Spleen (tissue), 11 donors: ENCODE data around the gene ACACA. TPM values are rescaled to one million over a fixed set of nuclear protein-coding genes. Genes with fewer than 3 reads are reported as not detected.

Source experiments
- DNase-seq: peaks from one replicate; pipeline ENCODE4 v3.0.0-alpha.2; 2020
- H3K27ac ChIP-seq, 8 donors: fragments of 200-600 bp; sonication (generic) in 7 of 8; 1 replicate in 4 of 8; 2 replicates in 4 of 8; pipeline versions ENCODE4 v1.5.0 to v1.8.0; 2016 to 2021; ENCODE audit warnings: inconsistent platforms in 4 of 8, mild to moderate bottlenecking in 4 of 8, moderate library complexity in 1 of 8
- H3K27me3 ChIP-seq, 7 donors: fragments of 200-600 bp; sonication (generic) in 6 of 7; replicated peaks in 1 of 7; 1 replicate in 4 of 7; 2 replicates in 3 of 7; pipeline versions ENCODE4 v1.5.0 to v1.8.0; 2016 to 2021; ENCODE audit warnings: inconsistent platforms in 3 of 7, mild to moderate bottlenecking in 1 of 7
- H3K36me3 ChIP-seq, 6 donors: fragments of 200-600 bp; sonication (generic) in 5 of 6; 1 replicate in 4 of 6; 2 replicates in 2 of 6; pipeline versions ENCODE4 v1.5.0 to v1.8.0; 2016 to 2021; ENCODE audit warnings: inconsistent platforms in 2 of 6
- H3K4me1 ChIP-seq, 6 donors: fragments of 200-600 bp; sonication (generic) in 5 of 6; 1 replicate in 3 of 6; 2 replicates in 3 of 6; pipeline versions ENCODE4 v1.5.0 to v1.8.0; 2016 to 2021; ENCODE audit warnings: inconsistent platforms in 3 of 6
- H3K4me3 ChIP-seq, 8 donors: fragments of 200-600 bp; sonication (generic) in 7 of 8; 1 replicate in 4 of 8; 2 replicates in 4 of 8; pipeline versions ENCODE4 v1.5.0 to v1.8.0; 2016 to 2021; ENCODE audit warnings: inconsistent platforms in 4 of 8, mild to moderate bottlenecking in 4 of 8, moderate library complexity in 2 of 8
- H3K9me3 ChIP-seq, 8 donors: fragments of 200-600 bp; sonication (generic) in 7 of 8; 1 replicate in 4 of 8; 2 replicates in 4 of 8; pipeline versions ENCODE4 v1.5.0 to v1.8.0; 2016 to 2021; ENCODE audit warnings: inconsistent platforms in 4 of 8
- CTCF ChIP-seq, 11 experiments: fragments of 200-600 bp in 7 of 11; fragments of 450-650 bp in 4 of 11; sonication (generic) in 4 of 11; IDR thresholded peaks in 8 of 11; conservative IDR thresholded peaks in 3 of 11; 1 replicate in 7 of 11; 2 replicates in 4 of 11; pipeline versions ENCODE4 v1.4.0 to v1.8.0; 2016 to 2021; ENCODE audit warnings: antibody characterized with exemption in 11 of 11, inconsistent platforms in 4 of 11, mild to moderate bottlenecking in 1 of 11
- POLR2A ChIP-seq, 3 donors: fragments of 450-650 bp; IDR thresholded peaks; one replicate each; pipeline ENCODE4 v1.5.1; 2017; ENCODE audit warnings: antibody characterized with exemption in 3 of 3, mild to moderate bottlenecking in 1 of 3
- POLR2AphosphoS5 ChIP-seq, 3 donors: sonication (generic); formaldehyde crosslinking; IDR thresholded peaks; one replicate each; pipeline ENCODE4 v1.5.1; 2017; ENCODE audit warnings: antibody characterized with exemption in 3 of 3
- WGBS, 5 donors: extraction: QIAGEN DNeasy Blood & Tissue Kit in 3 of 5; methylation state at CpG; one replicate each; pipeline versions ENCODE4 v1.1.5 to v1.1.7; 2013 to 2018; 5-methylcytosine and 5-hydroxymethylcytosine counted together
- intact Hi-C: fragments of 100-400 bp; cut with DNase I; formaldehyde crosslinking; loops from one replicate; pipeline ENCODE4 v1.15.0; 2023; ENCODE audit warnings: low total_unique reads
- polyA plus RNA-seq, 3 donors: library from polyadenylated mRNA; stranded (reverse); fragments of 200-250 nt; gene quantifications; one replicate each; pipeline ENCODE4 v1.2.1, GENCODE V29; 2013
- total RNA-seq, 7 donors: library from RNA; depleted of rRNA in 3 of 7; stranded (reverse); fragments of >200 nt in 3 of 7; fragmentation: NEBNext Ultra II Directional in 4 of 7; extraction: Animal tissue kit (Norgen Biotek cat#: 25700) in 4 of 7; gene quantifications; one replicate each; pipeline versions ENCODE4 v1.1.0 to v1.2.1, GENCODE V29; 2016 to 2021
- donor health status: healthy with polysubstance abuse.
- donor health status: DM: no; HTN: no; CAD: no; lungs with moderate emphysema.
- donor health status: DM: no; HTN: no; CAD: no.
- donor health status: Bipolar disorder and iron deficiency.
- donor health status: healthy.
- donor health status: DM: no; HTN: no; CAD: no.
- donor health status: DM: yes; HTN: yes; CAD: no.

Gene ACACA
- total and polyA plus RNA-seq, 10 donors, result 3.2 to 50.8 (median 29.2) TPM

GRCh38 chr17:37391146-37391545 is 15.5 kb downstream of the ACACA start:
- intact Hi-C loops, result no loop called here
- Histone ChIP-seq H3K4me3 (no peak overlapping the region), H3K27me3 (no peaks in the 10 kb centered on the region), H3K4me1 (peaks cover 0 to 11% (median 2%) of the 10 kb centered on the region in 6 donors), H3K36me3 (no peaks in the 10 kb centered on the region), H3K9me3 (no peaks in the 10 kb centered on the region), H3K27ac (no peak overlapping the region)
- TF ChIP-seq CTCF (IDR thresholded peaks at IDR 0.05 in 8 of 11, conservative IDR thresholded peaks at IDR 0.05 in 3 of 11), result no peak
- no peak for TF ChIP-seq POLR2AphosphoS5 (IDR thresholded peaks at IDR 0.05)
- TF ChIP-seq POLR2A (IDR thresholded peaks at IDR 0.05), result no peak
- WGBS, 5 donors, result 85 to 98% (median 95%) methylated on average over 6 of the region's 6 CpGs
- no peak for DNase-seq

- Histone ChIP-seq H3K9me3 (no peaks in the 10 kb centered on the region), H3K4me1 (peaks cover 0 to 11% (median 2%) of the 10 kb centered on the region in 6 donors), H3K27me3 (no peaks in the 10 kb centered on the region), H3K27ac (no peak overlapping the region), H3K36me3 (no peaks in the 10 kb centered on the region), H3K4me3 (no peak overlapping the region)
- no peak for TF ChIP-seq POLR2A (IDR thresholded peaks at IDR 0.05)
- TF ChIP-seq CTCF (IDR thresholded peaks at IDR 0.05 in 8 of 11, conservative IDR thresholded peaks at IDR 0.05 in 3 of 11), result no peak
- no peak for TF ChIP-seq POLR2AphosphoS5 (IDR thresholded peaks at IDR 0.05)
- no peak for DNase-seq
- 83 to 98% (median 89%) methylated on average over 4 of the region's 4 CpGs for WGBS, 5 donors
- intact Hi-C loops, result no loop called here
These were observed 17.5 kb downstream of the ACACA start for GRCh38 chr17:37389160-37389559.

GRCh38 chr17:37388266-37388665 is 18.4 kb downstream of the ACACA start:
- no peak for TF ChIP-seq POLR2AphosphoS5 (IDR thresholded peaks at IDR 0.05)
- no peak for TF ChIP-seq CTCF (IDR thresholded peaks at IDR 0.05 in 8 of 11, conservative IDR thresholded peaks at IDR 0.05 in 3 of 11)
- TF ChIP-seq POLR2A (IDR thresholded peaks at IDR 0.05), result no peak
- Histone ChIP-seq H3K36me3 (no peaks in the 10 kb centered on the region), H3K27me3 (no peaks in the 10 kb centered on the region), H3K4me3 (no peak overlapping the region), H3K4me1 (peaks cover 0 to 11% (median 2%) of the 10 kb centered on the region in 6 donors), H3K9me3 (no peaks in the 10 kb centered on the region), H3K27ac (no peak overlapping the region)
- WGBS, 5 donors, result 88 to 95% (median 93%) methylated on average over 3 of the region's 3 CpGs
- intact Hi-C loops, result no loop called here
- DNase-seq, result no peak

GRCh38 chr17:37386462-37386861 is 20.2 kb downstream of the ACACA start:
- intact Hi-C loops, result no loop called here
- no peaks in the 10 kb centered on the region for H3K27me3 ChIP-seq
- TF ChIP-seq POLR2AphosphoS5 (IDR thresholded peaks at IDR 0.05) (no peak), POLR2A (IDR thresholded peaks at IDR 0.05) (no peak), CTCF (IDR thresholded peaks at IDR 0.05 in 8 of 11, conservative IDR thresholded peaks at IDR 0.05 in 3 of 11) (no peak)

More at GRCh38 chr17:37386462-37386861, 20.2 kb downstream of the ACACA start:
- Histone ChIP-seq H3K9me3 (no peaks in the 10 kb centered on the region), H3K36me3 (no peaks in the 10 kb centered on the region), H3K27ac (no peak overlapping the region), H3K4me3 (no peak overlapping the region), H3K4me1 (no peaks in the 10 kb centered on the region)
- WGBS, 5 donors, result 92 to 99% (median 95%) methylated on average over 5 of the region's 5 CpGs
- no peak for DNase-seq
